Kidney (tissue), 14 donors: ENCODE measurements around the gene C22orf39. TPM values are rescaled to one million over a fixed set of nuclear protein-coding genes. Genes with fewer than 3 reads are reported as not detected.

Experiments
- DNase-seq, 5 donors: peaks; one replicate each; pipeline ENCODE4 v3.0.0-alpha.2; 2013 to 2020
- FAIRE-seq: peaks from 2 replicates; lab custom pipeline; 2012; peaks lifted over from hg19 to GRCh38; lab: Jason Lieb, UNC
- H3K27ac ChIP-seq, 2 donors: one replicate each; pipeline ENCODE4 v1.7.0; 2013; ENCODE audit warnings: low read depth in 2 of 2, low read length in 2 of 2, inconsistent platforms in 1 of 2
- H3K27me3 ChIP-seq: one replicate; pipeline ENCODE4 v1.7.1; 2013; ENCODE audit warnings: low read length, inconsistent platforms; ENCODE audit not compliant: control insufficient read depth, insufficient read depth
- H3K36me3 ChIP-seq, 3 donors: one replicate each; pipeline versions ENCODE4 v1.7.0 to v1.7.1; 2013; ENCODE audit warnings: low read length in 3 of 3, control low read depth in 1 of 3, inconsistent platforms in 1 of 3; ENCODE audit not compliant: insufficient read depth in 3 of 3, control insufficient read depth in 2 of 3
- H3K4me1 ChIP-seq, 3 donors: one replicate each; pipeline versions ENCODE4 v1.7.0 to v1.7.1; 2013; ENCODE audit warnings: low read length in 3 of 3, inconsistent platforms in 1 of 3, low read depth in 1 of 3; ENCODE audit not compliant: control insufficient read depth in 2 of 3, insufficient read depth in 2 of 3
- H3K4me3 ChIP-seq, 3 donors: one replicate each; pipeline versions ENCODE4 v1.7.0 to v1.8.1; 2013; ENCODE audit warnings: low read length in 3 of 3, control low read depth in 1 of 3, inconsistent platforms in 1 of 3
- H3K9ac ChIP-seq, 3 donors: one replicate each; pipeline versions ENCODE4 v1.7.0 to v1.7.1; 2013; ENCODE audit warnings: low read length in 3 of 3, control low read depth in 1 of 3, inconsistent platforms in 1 of 3
- H3K9me3 ChIP-seq, 3 donors: one replicate each; pipeline versions ENCODE4 v1.7.0 to v1.7.1; 2013; ENCODE audit warnings: low read length in 3 of 3, control low read depth in 1 of 3, inconsistent platforms in 1 of 3; ENCODE audit not compliant: control insufficient read depth in 2 of 3, insufficient read depth in 1 of 3
- CTCF ChIP-seq: IDR thresholded peaks from 3 replicates; pipeline ENCODE4 v1.5.1; 2012; ENCODE audit warnings: mild to moderate bottlenecking, moderate library complexity, borderline replicate concordance; ENCODE audit not compliant: insufficient read depth; ENCODE audit errors: extremely low read depth
- intact Hi-C: fragments of 100-400 bp; cut with DNase I; formaldehyde crosslinking; loops from one replicate; pipeline ENCODE4 v1.11.1; 2022
- polyA plus RNA-seq: library from polyadenylated mRNA; stranded (reverse); fragments of 350-450 nt; fragmentation: Illumina TruSeq; extraction: RNeasy Lipid Tissue Mini Kit (QIAGEN cat#74804); gene quantifications from one replicate; pipeline ENCODE4 v1.2.3, GENCODE V29; 2014; ENCODE audit warnings: low read depth, low replicate concordance; ENCODE audit not compliant: insufficient read depth
- total RNA-seq: library from RNA; stranded (reverse); fragmentation: NEBNext Ultra II Directional; extraction: Animal tissue kit (Norgen Biotek cat#: 25700); gene quantifications from one replicate; pipeline ENCODE4 v1.2.1, GENCODE V29; 2021
- donor health status: control.
- donor health status: control.
- donor health status: control.
- donor health status: control.
- donor health status: control.
- donor health status: DM: yes; HTN: yes; CAD: no.
- donor health status: Normal renal cell carcinoma (clear cell type).

Gene C22orf39
- total and polyA plus RNA-seq, 2 donors from 2014 or later: 27.1 to 54.4 TPM

- no peak for TF ChIP-seq CTCF
Observed at GRCh38 chr22:19406281-19406811, 41.2 kb downstream of the C22orf39 start.

GRCh38 chr22:19405652-19406051, 41.9 kb downstream of the C22orf39 start:
- TF ChIP-seq CTCF: no peak
- Histone ChIP-seq H3K4me1 (no peaks in the 10 kb centered on the region), H3K4me3 (no peak overlapping the region), H3K36me3 (peaks cover 0 to 64% (median 27%) of the 10 kb centered on the region in 3 donors), H3K9ac (no peak overlapping the region), H3K27ac (no peak overlapping the region), H3K27me3 (no peaks in the 10 kb centered on the region), H3K9me3 (no peaks in the 10 kb centered on the region)
- DNase-seq (peak in 1 of 5 donors; percentile 31), FAIRE-seq (no peak)
- intact Hi-C loops: no loop called here

More at GRCh38 chr22:19406281-19406811, 41.2 kb downstream of the C22orf39 start:
- Histone ChIP-seq H3K27me3 (no peaks in the 10 kb centered on the region), H3K9ac (no peak overlapping the region), H3K4me3 (no peak overlapping the region), H3K27ac (no peak overlapping the region), H3K36me3 (peaks cover 0 to 57% (median 27%) of the 10 kb centered on the region in 3 donors), H3K4me1 (peaks cover 0 to 3% (median under 1%) of the 10 kb centered on the region in 3 donors), H3K9me3 (no peaks in the 10 kb centered on the region)
- intact Hi-C loops: no loop called here
- no peak for FAIRE-seq
- DNase-seq: no peak

- intact Hi-C loops: no loop called here
- H3K27me3 ChIP-seq: no peaks in the 10 kb centered on the region
- no peaks in the 10 kb centered on the region for H3K4me1 ChIP-seq
- no peak overlapping the region for H3K27ac ChIP-seq
- peaks cover 0 to 65% (median 27%) of the 10 kb centered on the region in 3 donors for H3K36me3 ChIP-seq
- DNase-seq (no peak), FAIRE-seq (no peak)
- TF ChIP-seq CTCF: no peak
- no peaks in the 10 kb centered on the region for H3K9me3 ChIP-seq
- no peak overlapping the region for H3K4me3 ChIP-seq
- no peak overlapping the region for H3K9ac ChIP-seq
Observed at GRCh38 chr22:19405133-19405532, 42.4 kb downstream of the C22orf39 start.

- H3K9ac ChIP-seq: no peak overlapping the region
- intact Hi-C loops: no loop called here
- no peaks in the 10 kb centered on the region for H3K27me3 ChIP-seq
- FAIRE-seq (no peak), DNase-seq (no peak)
- H3K36me3 ChIP-seq: peaks cover 0 to 62% (median 27%) of the 10 kb centered on the region in 3 donors
- no peak overlapping the region for H3K27ac ChIP-seq
- no peak overlapping the region for H3K4me3 ChIP-seq
- H3K4me1 ChIP-seq: no peaks in the 10 kb centered on the region
- H3K9me3 ChIP-seq: no peaks in the 10 kb centered on the region
- no peak for TF ChIP-seq CTCF
Observed at GRCh38 chr22:19404676-19405075, 42.8 kb downstream of the C22orf39 start.
